GM21447 (cell line): ENCODE measurements around the gene TRPM3.

ENCODE experiments used
- ATAC-seq: cut with Tn5 transposase; IDR thresholded peaks from one replicate; pipeline ENCODE4 v1.9.1; 2021; ENCODE audit not compliant: unreplicated experiment

Gene TRPM3

GRCh38 chr9:71121275-71122021 is at the start of gene TRPM3:
Gene TRPM3 (minus strand): TSS chr9:71121621. CDS start chr9:71121354, 267 bp downstream.
- ATAC-seq, result no peak

- no peak for ATAC-seq
Observed at GRCh38 chr9:71168418-71168817, 47.0 kb upstream of the TRPM3 start.

DNA sequence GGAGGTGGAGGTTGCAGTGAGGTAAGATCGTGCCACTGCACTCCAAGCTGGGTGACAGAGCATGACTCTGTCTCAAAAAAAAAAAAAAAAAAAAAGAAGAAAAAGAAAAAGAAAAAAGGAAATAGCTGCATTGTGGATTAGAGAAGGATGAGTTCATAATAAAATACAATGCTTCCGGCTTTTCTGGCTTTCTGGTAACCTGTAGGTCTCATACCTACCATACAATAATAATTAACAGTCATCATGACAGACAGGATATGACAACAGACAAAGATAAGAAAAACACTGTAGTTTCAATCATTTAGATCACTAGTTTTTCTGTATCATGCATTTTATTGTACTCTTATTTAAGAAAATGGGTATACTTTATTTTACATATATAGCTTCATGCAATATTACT is 40.7 kb upstream of the TRPM3 start:
- ATAC-seq, result no peak

DNA sequence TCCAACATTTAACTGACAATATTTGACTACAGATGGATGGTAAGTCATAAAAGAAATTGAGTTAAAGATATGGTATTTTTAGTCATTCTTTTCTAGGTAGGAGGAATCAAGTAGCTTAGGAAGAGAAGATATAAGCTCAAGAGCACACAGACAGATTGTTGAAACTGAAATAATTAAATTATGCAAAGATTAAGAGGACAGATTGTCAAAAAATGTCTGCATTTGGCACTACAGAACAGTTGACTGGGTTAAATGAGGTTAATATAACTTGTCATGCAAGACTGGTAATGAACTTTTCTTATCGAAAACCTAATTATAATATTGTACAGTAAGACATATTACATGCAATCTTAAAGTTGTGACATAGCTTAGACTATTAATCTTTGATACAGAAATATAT is 36.3 kb upstream of the TRPM3 start:
- ATAC-seq, result no peak

DNA sequence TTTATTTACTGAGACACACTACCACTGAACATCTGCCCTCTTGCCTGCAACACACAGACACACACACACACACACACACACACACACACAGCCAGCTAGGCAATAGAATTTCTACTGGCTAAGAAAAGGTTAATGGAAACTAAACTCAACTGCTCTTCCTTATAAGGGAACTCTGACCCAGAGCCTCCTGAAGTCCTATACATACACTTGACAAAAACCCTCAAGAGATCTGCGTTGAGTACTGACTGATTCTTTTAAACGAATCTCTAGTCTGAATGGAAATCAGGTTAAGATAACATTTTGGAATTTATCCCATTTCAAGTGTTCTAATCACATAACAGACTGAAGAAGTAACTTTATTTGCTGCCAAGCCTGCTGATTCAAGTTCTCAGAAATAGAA is 25.9 kb upstream of the TRPM3 start:
- no peak for ATAC-seq

- no peak for ATAC-seq
Observed at GRCh38 chr9:71146511-71146910, 25.1 kb upstream of the TRPM3 start.

- no peak for ATAC-seq
Observed at GRCh38 chr9:71145179-71145578, 23.8 kb upstream of the TRPM3 start.

GRCh38 chr9:71144495-71144894 is 23.1 kb upstream of the TRPM3 start:
- ATAC-seq, result no peak

DNA sequence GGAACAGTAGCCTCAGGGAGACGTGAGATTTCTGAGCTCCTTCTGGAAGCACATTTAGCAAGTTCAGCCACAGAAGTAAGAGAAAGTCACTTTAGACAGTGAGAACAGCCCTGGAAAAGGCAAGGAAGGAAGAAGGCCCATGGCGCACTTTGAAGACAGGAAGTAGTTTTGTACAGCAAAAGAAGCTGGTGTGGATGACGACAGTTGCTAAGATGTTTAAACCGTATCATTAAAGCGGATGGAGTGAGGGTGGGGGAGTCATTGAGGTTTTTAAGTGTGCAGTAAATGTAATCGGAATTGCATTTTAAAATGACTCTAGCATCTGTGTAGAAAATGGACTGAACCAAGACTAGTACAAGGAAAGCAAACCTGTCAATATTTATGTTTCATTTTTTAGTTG is 15.3 kb upstream of the TRPM3 start:
- no peak for ATAC-seq

DNA sequence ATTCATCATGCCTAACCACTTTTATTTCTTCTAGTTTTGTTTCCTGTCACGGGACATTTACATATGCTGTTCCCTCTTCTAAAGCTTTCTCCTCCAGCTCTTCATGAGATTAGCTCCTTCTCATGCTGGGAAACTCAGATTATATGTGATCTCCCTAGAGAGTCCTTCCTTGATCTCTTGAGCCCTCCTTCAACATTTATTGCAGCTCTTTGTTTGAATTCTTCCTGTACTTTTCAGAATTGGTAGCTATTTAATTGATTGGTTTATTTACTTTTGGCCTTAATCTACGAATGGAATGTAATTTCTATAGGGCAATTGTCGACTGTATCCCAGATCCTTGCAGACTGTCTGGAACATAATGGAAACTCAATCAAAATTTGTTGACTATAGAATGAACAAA is 9.7 kb upstream of the TRPM3 start:
- ATAC-seq, result no peak

GRCh38 chr9:71130521-71130920 is 9.1 kb upstream of the TRPM3 start:
- no peak for ATAC-seq

- no peak for ATAC-seq
Observed at GRCh38 chr9:71128796-71129195, 7.4 kb upstream of the TRPM3 start.

DNA sequence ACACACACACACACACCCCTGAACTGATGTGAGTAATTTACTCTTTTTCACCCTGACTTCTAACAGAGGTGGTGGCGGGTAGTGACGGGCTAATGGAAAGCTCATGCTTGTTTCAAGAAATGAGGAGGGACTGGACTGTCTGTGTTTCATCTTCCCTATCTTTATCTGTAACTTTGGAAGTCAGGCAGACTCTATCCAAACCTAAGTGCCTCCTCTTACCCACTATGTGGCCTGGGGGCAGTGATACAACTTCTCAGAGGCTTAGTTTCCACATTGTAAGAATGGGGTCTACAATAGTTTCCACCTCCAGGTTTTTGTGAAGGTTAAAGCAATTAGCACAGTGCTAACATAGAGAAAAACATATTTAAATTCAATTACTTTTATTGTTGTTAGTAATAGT is 5.9 kb upstream of the TRPM3 start:
- ATAC-seq, result no peak

- no peak for ATAC-seq
Observed at GRCh38 chr9:71122421-71122820, 1.0 kb upstream of the TRPM3 start.

GRCh38 chr9:71122022-71122275 is 528 bp upstream of the TRPM3 start:
- ATAC-seq, result no peak

GRCh38 chr9:71120501-71121247 is 747 bp downstream of the TRPM3 start:
- no peak for ATAC-seq

DNA sequence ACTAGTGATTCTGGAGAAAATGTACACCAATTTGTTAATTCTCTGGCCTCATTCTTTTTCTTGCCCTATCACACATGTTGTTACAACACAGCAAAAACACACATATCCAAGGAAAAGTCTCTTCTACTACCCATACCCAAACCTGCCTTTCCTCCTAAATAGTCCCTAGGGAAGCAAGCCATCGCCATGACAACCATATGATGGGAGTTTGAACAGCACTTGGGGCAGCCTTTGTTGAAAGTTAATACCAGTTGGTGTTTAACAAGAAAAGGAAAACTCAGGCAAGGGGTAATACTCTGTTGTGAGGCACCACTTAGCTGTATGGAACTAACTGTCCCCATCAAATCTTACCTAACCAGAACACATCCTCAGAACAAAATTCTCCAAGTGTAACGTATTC is 1.7 kb downstream of the TRPM3 start:
- no peak for ATAC-seq

- ATAC-seq, result no peak
Observed at GRCh38 chr9:71118324-71118723, 3.1 kb downstream of the TRPM3 start.

- ATAC-seq, result no peak
Observed at GRCh38 chr9:71115448-71115975, 5.9 kb downstream of the TRPM3 start.

DNA sequence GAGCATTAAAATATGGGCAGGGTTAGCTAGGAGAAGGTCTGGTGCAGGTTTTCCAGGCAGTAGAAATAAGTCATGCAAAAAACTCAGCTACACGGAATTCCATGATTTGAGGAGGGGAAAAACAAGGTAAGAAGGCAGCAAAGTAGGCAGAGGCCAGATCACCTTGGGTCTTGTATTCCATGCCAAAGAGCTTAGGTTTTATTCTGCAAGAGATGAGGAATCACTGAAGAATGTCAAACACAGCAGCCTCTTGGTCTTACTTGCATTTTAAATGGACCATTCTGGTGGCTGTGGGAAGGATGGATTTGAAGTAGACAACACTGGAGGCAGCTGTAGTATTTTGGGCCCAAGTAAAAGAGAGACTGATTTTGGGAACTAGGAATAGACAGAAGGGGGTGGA is 8.6 kb downstream of the TRPM3 start:
- no peak for ATAC-seq

DNA sequence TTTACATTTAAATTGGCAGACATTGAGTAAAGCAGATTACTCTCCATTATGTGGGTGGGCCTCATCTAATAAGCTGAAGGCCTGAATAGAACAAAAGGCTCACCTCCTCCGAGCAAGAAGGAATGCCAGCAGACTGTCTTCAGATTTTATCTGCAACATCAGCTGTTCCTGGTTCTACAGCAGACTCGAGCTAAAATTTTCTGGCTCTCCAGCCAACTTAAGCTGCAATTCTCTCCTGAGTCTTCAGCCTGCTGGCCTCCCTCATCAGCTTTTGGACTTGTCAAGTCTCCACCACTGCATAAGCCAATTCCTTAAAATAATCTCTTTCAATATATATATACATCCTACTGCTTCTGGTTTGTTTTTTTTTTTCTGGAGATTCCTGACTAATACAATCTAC is 12.5 kb downstream of the TRPM3 start:
- no peak for ATAC-seq

GRCh38 chr9:71106992-71107391 is 14.4 kb downstream of the TRPM3 start:
- no peak for ATAC-seq

DNA sequence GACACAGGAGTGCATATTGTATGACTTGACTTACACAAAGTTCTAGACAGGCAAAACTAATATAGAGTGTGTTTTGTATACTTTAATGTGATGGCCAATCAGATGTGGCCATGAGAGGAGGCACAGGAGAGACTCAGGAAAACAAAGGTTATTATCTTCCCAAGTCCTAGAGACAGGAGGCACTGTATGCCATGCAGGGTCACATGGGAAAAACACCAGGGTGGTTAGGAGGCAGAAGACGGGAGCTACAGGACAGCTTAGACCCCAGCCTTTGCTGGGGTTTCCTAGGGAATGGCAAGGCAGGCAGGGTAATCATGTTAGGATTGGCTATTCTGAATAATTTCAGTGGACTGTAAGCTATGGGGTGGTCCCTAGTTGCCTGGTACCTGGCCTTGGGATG is 16.2 kb downstream of the TRPM3 start:
- ATAC-seq, result no peak
